Stimulated activated CD4-positive, alpha-beta T cell treated with anti-CD3 and anti-CD28 coated beads, Interleukin-4, amount 100 ng/mL, for 4 hours (primary cell): ENCODE results near the gene ADIPOQ.
"Not testable (repeated sequence)": the region's sequence is repeated elsewhere in the genome, so short reads cannot be mapped to it uniquely, and the experiment has no call there.

Source experiments
- DNase-seq, 2 experiments: peaks; one replicate each; pipeline ENCODE4 v3.0.0-alpha.2; 2020

Gene ADIPOQ

DNA sequence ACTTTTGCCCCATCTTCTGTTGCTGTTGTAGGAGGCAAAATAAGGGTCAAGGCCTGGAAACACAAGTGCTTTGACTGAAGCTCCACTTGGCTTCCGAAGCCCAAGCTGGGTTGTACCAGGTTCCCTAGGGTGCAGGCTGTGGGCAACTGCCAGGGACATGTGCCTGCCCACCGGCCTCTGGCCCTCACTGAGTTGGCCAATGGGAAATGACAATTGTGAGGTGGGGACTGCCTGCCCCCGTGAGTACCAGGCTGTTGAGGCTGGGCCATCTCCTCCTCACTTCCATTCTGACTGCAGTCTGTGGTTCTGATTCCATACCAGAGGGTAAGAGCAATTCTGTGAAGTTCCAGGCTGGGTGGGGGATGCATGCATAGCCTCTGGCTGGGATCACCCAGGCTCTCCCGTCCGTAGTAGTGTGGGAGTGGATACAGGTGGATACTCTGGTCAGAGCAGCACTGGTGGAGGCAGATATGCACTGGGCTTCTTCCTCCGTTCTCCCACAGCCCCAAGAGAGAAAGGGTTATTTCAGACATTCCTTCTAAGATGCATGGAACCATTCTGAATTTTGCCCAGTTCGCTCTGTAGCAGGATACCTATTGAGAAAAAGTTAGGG, at the start of gene ADIPOQ:
Gene ADIPOQ (plus strand): TSS at position 285 of the 613 bp plus-strand sequence. CDS start 10,349 bp downstream, outside the sequence.
- no peak for DNase-seq

DNA sequence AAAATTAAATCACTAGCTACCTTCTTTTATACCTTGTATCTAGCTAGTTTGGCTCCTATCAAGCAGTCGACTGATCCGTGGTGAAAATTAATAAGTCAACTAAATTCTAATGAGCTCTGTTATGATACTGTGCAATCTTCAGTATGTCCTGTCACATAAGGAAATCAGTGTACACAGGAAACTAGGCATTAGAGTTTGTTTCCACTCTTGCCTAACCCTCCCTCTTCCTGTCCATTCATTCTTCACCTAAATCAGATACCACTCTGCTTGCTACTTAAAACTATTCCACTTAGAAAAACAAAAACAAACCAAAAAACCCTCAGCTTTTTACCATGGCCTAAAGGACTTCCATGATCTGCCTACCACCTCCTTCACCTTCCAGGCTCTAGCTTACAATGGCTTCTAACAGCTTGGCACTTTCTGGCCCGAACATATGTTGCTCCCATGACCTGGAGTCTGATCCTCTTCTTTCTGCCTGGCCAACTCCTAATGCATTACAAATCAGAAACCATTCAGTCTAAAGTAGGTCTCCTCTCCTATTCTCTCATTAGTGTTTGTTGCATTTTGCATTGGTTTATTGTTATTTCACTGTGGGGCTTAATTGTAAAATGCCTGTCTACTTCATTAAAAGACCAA, 44.2 kb upstream of the ADIPOQ start:
- DNase-seq = no peak

DNA sequence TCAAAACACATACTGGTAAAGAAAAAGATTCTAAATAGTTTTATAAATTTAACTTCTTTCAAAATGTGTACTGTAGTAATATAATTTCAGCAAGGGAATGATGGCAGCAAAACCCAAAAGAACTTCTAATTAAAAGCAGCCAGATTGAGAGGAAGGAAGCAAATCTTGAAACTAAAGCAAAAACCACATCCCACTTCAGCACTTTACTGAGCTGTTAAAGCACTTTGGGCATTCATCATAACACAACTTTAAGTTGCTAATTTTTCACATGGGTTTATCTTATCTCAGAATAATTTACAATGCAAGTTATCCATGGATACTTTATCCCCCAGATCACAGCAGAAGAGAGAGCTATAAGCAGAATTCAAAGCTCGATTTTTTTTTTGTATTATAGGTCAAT, 42.2 kb upstream of the ADIPOQ start:
- no peak for DNase-seq

DNA sequence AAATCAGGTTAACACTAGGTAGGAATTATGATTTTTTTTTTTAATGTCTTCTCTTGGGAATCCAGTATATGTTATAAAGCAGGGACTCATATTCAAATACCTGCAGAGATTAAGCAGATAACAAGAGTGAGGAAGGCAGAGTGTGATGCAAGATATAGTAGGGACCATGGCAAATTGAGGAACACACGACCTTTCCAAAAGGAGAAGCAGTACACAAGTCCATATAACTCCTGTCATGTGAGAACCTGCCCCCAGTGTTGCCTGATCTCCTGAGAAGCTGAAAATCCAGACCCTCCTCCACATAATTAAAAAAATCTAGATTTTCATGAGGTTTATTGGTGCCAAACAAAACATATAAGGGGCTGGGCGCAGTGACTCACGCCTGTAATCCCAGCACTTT, 39.8 kb upstream of the ADIPOQ start:
- no peak for DNase-seq

DNA sequence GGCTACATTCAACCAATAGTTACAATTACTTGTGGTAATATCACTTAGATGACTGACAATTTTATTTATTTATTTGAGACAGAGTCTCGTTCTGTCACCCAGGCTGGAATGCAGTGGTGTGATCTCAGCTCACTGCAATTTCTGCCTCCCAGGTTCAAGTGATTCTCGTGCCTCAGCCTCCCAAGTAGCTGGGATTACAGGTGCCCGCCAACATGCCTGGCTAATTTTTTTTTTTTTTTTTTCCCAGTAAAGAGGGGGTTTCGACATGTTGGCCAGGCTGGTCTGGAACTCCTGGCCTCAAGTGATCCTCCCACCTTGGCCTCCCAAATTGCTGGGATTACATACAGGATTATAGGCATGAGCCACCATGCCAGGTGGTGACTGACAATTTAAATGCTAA, 39.1 kb upstream of the ADIPOQ start:
- DNase-seq = not testable (repeated sequence)

DNA sequence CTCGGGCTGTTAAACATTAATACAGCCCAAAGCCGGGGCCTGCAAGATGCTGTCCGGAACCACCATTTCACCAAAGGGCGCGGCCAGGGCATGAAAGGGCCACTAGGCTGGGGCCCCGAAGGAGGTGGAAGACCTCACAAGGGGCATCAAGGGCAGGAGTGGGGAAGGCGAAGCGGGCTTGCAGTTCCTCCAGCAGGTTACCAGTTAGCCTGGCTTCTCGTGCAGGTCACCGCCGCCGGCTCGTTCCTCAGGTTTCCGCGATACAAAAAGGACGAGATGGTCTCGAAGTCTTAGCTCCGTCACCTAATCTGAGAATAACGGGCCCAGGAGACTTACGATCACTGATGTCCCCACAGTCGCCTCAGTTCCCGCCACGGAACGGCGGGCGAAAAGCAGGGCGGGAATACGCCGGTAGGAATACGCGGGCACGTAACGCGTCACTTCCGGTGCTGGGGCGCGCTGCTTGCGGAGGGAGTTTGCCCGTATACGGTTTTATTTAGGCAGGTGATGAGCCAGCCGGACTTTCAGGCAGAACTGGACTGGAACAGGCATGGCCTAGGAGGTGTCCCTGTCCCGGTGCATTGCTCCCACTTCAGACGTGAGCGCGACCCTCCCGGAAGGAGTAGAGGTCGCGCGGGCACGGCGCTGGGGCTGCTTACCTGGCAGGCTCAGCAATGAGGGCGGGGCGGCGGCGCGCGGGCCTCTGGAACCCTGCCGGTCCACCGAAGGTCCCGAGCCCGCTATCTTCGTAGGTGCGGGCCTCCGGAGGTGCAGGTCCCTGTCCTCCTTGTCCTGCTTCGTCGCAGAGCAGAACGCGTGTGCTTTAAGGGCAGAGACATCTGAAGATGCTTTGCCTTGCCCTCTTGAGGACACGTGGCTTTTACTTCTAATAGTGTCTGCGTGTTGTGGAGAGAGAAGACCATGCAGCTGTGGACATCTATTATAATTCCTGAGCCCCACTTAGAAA, 36.1 kb upstream of the ADIPOQ start, which contains the start of gene RFC4:
Gene RFC4 (minus strand): TSS at position 394 of the 967 bp plus-strand sequence. CDS start 1,769 bp downstream, outside the sequence.
- peak; percentile 83 to 84 for DNase-seq

DNA sequence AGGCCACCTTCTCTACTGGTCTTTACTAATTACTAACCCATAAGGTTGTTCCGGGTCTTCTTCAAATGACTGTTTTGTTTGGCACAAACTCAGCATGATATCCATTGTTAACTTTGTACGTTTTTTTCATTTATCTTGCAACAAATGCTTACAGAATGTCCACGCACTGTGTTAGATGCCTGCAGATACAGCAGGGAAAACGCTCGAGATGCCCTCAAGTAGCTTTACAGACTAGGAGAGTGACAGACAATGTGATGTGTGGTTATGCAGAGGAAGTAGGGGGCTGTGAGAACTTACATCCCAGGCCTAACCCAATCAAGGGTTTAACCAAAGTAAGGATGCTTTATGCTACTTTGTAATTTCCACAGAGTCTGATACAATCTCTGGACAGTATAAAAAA, 35.3 kb upstream of the ADIPOQ start:
- no peak for DNase-seq

DNA sequence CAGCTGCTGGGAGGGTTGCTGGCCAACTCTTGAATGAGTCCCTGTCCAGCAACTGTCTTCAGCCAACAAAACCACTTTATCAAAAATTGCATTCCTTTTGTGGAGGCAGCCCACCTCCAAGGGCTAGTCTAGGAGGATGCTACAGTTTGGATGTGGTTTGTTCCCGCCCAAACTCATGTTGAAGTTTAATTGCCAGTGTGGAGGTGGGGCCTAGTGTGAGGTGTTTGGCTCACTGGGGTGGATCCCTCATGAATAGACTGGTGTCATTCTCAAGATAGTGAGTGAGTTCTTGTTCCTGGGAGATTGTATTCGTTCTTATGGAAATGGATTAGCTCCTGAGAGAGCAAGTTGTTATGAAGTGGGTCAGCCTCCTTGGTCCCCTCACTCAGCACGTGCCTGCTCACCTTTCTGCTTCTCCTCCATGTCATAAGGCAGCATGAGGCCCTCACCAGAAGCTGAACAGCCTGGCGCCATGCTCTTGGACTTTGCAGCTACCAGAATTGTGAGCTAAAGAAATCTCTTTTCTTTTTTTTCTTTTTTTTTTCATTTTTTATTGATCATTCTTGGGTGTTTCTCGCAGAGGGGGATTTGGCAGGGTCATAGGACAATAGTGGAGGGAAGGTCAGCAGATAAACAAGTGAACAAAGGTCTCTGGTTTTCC, 32.0 kb upstream of the ADIPOQ start:
- DNase-seq = no peak

DNA sequence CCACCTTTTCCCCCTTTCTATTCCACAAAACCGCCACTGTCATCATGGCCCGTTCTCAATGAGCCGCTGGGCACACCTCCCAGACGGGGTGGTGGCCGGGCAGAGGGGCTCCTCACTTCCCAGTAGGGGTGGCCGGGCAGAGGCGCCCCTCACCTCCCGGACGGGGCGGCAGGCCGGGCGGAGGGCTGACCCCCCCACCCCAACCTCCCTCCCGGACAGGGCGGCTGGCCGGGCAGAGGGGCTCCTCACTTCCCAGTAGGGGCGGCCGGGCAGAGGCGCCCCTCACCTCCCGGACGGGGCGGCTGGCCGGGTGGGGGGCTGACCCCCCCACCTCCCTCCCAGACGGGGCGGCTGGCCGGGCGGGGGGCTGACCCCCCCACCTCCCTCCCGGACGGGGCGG, 31.2 kb upstream of the ADIPOQ start:
- not testable (repeated sequence) for DNase-seq

DNA sequence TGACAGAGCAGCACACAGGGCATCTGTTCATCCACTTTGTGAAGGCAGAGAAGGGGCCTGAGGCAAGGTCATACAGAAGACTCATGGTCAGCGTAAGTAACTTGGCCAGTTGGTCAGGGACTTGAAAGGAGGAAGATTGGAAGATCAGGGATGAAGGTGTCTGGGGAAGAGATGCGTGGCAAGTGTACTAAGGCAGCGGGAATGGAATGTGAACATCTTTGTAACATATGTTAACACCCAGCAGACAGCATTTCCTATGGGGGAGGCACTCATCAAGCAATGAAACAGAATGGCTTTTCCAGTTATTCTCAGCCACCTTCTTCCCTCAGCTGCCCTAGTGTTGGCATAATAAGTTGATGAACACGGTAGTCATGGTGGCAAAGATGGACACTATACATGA, 28.4 kb upstream of the ADIPOQ start:
- no peak for DNase-seq

DNA sequence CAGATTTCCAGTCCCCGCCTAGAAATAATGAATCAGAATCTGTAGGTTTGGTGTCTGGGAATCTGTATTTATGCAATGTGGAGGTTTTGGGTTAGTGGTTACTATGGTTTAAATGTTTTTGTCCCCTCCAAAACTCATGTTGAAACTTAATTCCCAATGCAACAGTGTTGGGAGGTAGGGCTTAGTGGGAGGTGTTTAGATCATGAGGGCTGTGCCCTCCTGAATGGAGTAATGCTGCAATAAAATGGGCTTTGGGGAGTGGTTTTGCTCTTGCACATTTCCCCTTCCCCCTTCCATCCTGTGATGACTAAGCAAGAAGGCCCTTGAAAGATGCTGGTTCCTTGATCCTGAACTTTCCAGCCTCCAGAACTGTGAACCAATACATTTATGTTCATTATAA, 27.1 kb upstream of the ADIPOQ start:
- no peak for DNase-seq

DNA sequence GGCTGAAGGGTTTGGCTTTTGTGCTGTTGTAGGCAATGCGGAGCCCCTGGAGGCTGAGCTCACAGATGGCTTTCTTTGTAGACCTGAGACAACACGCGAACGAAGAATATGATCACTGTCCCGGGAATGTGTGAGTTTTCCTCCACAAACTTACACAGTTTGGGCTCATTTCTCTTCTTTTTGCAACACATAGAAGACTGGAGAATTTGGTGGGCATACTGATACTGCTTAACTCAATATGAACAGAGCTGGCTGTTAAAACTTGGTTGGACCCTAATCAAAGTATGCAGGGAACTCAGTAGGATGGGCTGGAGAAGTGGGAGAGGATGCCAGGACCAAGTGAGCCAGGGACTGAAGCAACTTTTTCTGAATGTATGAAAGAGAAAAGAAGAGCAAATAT, 24.0 kb upstream of the ADIPOQ start:
- DNase-seq = no peak

DNA sequence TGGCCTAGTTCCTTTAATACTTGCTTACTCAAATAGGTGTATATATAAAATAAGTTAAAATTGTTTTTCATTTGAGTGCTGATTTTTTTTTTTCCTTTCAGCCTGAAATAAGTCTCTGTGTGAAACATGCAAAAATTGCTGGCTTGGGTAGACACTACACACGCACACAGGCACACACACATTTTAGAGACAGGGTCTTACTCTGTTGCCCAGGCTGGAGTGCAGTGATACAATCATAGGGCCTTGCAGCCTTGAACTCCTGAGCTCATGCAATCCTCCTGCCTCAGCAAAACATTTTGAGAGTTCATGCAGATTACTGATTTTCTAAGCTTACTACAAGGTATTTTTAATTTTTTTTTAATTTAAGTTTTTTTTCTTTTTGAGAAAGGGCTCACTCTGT, 23.6 kb upstream of the ADIPOQ start:
- no peak for DNase-seq

DNA sequence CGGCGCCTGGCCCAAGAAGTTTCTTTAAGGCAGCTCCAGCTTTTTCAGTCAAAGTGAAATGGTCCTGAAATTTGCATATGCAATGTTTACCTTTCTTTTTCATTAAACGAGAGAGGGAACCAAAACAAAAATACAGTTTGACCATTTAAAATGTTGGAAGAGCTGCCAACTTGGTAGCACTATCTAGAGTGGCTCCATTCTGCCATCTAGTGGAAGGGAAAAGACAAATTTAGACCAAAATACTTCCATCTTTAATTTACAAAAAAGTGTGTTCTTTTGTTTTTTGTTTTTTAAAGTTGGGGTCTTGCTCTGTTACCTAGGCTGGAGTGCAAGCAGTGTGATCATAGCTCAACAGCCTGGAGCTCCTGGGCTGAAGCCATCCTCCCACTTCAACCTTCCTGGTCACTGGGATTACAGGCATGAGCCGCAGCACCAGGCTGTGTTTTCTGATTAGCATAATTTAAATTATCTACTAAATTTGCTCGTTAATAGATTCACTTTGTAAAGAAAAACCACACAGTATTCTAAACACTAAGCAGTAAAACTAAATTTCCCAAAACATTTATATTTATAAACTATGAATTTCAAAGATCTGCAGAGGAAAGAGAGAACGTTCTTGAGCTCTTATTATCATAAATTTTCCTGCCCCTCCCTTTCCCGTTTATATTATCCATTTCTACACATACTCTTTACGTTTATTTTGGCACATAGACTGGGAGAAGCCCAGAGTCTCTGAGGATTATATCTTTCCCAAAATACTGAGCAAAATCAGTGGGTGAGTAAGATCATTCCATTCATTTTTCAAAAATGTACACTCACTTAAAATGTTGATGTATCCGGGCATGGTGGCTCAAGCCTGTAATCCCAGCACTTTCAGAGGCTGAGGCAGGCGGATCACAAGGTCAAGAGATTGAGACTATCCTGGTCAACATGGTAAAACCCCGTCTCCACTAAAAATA, 20.8 kb upstream of the ADIPOQ start:
- no peak for DNase-seq

DNA sequence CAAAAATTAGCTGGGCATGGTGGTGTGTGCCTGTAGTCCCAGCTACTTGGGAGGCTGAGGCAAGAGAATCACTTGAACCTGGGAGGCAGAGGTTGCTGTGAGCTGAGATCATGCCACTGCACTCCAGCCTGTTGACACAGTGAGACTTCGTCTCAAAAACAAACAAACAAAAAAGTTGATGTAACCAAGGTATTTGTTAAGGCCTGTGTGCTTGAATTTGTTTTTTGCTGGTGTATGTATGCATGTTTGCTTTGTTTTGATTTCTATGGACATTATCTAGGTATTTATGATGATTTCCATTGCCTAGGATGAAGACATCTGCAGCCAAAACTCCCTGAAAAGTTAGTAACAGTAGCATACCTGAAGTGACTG, 20.1 kb upstream of the ADIPOQ start:
- not testable (repeated sequence) for DNase-seq

DNA sequence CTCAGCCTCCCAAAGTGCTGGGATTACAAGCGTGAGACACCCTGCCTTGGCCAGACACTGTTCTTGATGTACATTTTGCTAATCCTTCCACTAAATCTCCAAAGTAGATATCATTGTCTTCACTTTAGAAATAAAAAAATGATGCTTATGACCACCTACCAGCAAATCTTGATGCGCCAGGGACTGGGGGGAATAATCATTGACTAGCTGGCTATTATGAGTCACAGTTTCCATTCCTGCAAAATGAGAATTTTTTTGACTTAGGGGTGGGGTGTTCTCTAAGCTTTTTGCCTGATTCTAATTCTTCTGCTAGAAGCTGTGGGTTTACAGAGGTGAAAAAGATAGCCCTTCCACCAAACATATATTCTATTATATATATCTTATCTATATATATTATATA, 19.1 kb upstream of the ADIPOQ start:
- DNase-seq = no peak

DNA sequence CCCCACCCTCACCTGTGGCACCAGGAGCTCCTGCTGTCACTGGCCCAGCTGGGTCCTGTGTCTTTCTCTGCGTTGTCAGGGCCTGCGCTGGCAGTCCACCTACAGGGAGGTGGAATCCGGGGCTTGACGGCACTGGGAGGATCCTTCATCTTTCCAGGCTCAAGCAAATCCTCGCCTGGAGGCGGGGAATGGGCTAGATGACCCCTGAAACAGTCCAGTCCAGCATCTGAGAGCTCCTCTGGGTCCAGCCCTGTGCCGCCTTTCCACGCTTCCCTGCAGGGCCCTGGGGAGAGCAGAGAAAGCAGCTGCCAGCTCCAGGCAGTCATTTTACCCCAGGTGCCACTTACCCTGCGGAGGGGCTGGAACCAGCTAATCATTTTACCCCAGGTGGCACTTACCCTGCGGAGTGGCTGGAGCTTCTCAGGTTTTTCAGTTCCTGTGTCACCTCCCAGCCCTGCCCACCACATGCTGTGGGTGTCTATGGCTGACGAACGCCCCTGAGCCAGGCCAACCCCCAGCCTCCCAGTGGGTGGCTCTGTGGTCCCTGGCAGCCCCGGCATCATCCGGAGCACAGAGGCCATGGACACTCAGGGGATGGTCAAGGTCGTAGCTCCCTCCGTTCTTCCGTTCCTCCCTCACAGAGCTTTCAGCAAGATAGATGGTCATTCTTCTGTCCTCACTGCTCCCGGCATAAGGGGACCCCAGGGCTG, 17.9 kb upstream of the ADIPOQ start:
- no peak for DNase-seq

DNA sequence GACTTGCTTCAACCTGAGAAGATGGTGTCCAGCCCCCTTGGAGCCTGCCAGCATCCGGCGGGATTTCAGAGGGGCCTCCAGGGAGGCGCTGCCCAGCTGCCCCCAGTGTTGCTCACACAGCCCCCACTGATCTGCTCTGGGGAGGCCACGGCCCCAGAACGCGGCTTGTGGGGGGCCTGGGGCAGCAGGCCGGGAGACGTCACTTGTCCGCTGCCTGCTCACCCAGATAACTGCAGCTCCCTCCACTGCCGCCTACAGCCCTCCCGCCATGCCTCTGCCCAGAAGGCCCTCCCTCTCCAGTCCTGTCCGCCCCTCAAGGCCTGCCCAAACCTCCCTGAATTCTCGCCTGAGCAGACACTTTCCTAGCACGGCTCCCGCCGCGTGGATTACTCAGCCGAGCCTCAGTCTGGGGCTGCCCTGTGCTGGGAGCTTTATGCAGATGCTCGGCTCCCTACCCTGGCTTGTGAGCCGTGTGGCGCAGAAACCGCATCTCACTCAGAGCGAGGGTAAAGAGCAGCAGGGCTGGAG, 17.2 kb upstream of the ADIPOQ start:
- peak; percentile 39 to 42 for DNase-seq

DNA sequence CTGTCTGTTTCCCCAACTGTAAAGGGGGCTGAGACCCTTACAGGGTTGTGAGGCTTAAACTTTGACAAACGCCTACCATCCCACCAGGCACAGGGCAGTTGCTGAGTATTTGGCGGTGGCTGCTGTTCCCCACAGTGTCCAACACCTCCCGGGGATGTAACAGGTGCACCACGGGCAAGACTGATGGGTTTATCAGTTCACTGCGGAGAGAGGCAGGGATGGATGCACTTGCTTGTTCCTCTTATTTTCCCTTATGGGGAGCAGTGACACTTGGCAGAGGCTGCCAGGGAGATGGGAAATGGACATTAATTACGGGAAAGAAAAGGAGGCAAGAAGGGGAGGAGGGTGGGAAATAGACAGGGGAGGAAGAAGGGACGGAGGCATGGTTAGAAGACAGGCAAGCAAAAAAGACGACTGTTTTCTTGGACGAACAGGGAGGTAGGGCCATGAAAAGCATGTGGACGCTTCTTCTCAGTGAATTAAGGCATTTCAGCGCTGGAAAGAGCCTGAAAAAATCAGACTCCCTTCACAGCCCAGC, 16.6 kb upstream of the ADIPOQ start:
- DNase-seq = no peak

DNA sequence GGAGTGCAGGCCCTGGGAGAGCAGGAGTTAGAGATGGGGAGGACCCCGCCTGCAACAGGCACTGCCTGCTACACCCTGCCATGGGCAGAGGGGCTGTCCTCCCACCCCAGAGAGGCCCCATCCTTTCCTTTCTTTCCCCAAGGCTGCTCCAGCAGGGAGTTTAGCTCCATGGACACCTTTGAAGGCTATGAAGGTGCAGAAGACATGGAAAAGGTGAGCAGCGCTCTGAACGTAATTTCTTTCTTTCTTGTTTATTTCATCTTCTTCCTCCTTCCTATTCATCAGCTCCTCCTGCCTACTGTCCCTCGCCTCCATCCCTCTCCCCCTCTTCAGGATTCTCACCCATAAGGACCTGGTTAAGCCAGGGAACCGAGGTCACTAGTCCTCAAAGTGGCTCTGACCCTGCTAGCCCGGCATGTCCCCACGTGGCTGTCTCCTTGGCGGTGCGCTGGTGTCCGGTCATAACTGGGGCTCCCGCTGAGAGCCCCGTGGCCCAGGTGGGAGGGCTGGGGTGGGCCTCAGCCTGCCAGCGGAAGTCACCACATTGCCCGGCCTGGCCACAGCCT, 16.0 kb upstream of the ADIPOQ start:
- peak in 1 of 2 experiments; percentile 24 for DNase-seq
